Breast epithelium (tissue), 3 donors: Measurements from ENCODE around the gene ATP5MC3.

ENCODE experiments used
- POLR2A ChIP-seq: fragments of 450-650 bp; IDR thresholded peaks from one replicate; pipeline ENCODE4 v1.6.1; 2016; ENCODE audit warnings: antibody characterized with exemption, mild to moderate bottlenecking, moderate library complexity
- POLR2AphosphoS5 ChIP-seq, 3 donors: sonication (generic); formaldehyde crosslinking; IDR thresholded peaks; one replicate each; pipeline ENCODE4 v1.6.1; 2017; ENCODE audit warnings: antibody characterized with exemption in 3 of 3

DNA sequence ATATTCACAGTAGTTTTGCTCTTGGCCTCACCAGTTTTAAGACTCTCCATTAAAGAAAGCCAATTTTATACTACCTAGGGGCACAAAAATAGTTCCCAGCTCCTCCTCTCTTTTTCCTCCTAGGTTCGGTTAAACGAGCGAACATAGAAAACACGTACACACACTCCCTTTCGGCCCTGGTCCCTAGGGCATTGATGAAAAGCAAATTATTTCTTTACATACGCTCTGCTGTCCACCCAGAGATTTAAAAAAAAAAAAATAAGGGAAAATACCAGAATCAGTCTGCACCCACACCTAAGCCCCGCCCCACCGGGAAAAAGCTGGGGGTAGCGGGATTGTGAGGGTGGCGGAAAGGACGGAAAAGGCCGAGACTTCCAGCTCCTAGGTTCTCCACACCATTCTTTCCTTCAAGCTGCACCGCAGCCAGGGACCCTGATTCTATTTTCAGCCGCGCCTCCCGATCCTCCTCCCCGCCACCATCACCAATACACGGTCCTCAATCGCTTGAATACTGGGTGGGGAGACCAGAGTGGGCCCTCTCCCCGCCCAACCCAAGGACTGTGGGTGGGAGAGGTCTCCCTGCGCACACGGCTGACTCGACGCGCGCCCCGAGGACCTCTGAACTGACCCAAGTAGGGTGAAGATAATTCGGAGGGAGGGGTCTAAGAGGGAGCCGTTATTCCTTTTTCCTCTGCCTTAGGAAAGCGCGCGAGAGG, 14.3 kb downstream of the ATP5MC3 start:
- TF ChIP-seq POLR2AphosphoS5 (IDR thresholded peaks at IDR 0.05) (no peak), POLR2A (no peak)
